ENCODE data around the gene THRA. TPM values are rescaled to one million over a fixed set of nuclear protein-coding genes. Genes with fewer than 3 reads are reported as not detected.

Gene THRA
- total and polyA plus RNA-seq, 2 donors (not counting 3 experiments of a cell fraction or from before 2014, with no cell fraction given): 17.4 to 29.6 TPM

DNA sequence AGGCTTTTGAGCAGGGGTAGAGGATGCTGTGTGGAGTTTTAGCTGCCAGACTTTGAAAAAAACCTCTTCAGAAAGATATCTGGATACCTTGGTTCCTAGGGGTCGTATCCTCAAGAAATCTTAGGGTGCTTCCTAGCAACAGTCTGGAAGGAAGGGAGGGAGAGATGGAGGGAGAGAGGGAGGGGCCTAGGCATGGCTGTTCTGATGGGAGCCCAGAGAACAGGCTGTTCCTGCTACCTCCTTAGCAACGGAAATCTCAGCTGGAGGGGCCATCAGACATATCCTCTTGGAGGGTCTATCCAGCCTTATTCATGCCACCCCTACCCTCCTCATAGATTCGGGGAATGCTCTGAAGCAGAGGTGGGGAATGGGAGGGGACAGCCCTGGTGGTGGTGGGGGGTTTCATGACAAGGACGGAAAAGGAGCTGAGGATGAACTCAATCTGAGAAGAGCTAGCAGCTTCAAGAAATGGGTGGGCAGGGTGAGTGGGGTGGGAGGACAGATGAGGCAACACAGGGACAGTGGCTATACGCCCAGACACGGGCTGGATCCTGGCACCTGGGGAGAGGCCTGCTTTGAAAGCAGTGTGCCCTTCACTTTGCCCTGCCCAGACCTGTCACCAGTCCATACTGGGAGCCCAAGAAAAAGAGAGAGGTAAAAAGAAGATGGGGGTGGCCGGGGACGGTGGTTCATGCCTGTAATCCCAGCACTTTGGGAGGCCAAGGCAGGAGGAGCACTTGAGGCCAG, 2.9 kb upstream of the THRA start:
- CTCF ChIA-PET: interaction anchor here (1.0 to 3.1 kb wide), 8 partner anchors 10 to 54 kb away, joined by 3 to 23 read pairs (median 6); no protein-coding TSS in a partner anchor
- H3K4me3 ChIP-seq (replicated peaks in 1 of 3; ENCODE audit: insufficient read depth in 1 of 3, low read depth in 1 of 3, low read length in 3 of 3): no peak overlapping the region
- POLR2A ChIA-PET: no interaction called here
- no peak overlapping the region for H3K4me2 ChIP-seq (ENCODE audit: insufficient read depth, low read length)
- H3K9me3 ChIP-seq (replicated peaks; ENCODE audit: control insufficient read depth, insufficient read depth, low read length): no peaks in the 10 kb centered on the region
- BruUV-seq (replicated peaks): no TSS peak
- TF ChIP-seq, protein P1, sequence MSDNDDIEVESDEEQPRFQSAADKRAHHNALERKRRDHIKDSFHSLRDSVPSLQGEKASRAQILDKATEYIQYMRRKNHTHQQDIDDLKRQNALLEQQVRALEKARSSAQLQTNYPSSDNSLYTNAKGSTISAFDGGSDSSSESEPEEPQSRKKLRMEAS (IDR thresholded peaks at IDR 0.05; ENCODE audit: insufficient read depth, insufficient read length): no peak
- no peak overlapping the region for H3K9ac ChIP-seq (replicated peaks; ENCODE audit: extremely low read depth, insufficient read depth, low read length)
- no peaks in the 10 kb centered on the region for H3K36me3 ChIP-seq (ENCODE audit: control insufficient read depth in 2 of 2, extremely low read depth in 1 of 2, insufficient read depth in 2 of 2, low read length in 2 of 2)
- no peaks in the 10 kb centered on the region for H3K9me1 ChIP-seq (replicated peaks; ENCODE audit: control insufficient read depth, extremely low read depth, insufficient read depth, low read length)
- H3K27ac ChIP-seq (ENCODE audit: insufficient read depth, low read depth, low read length): no peak overlapping the region
- H4K20me1 ChIP-seq (replicated peaks; ENCODE audit: control insufficient read depth, extremely low read depth, insufficient read depth, low read length): no peaks in the 10 kb centered on the region
- intact Hi-C loops (cut with micrococcal nuclease): no loop called here
- peaks cover 11% of the 10 kb centered on the region for H3K4me1 ChIP-seq (ENCODE audit: control insufficient read depth, extremely low read depth, insufficient read depth, low read length)
- FAIRE-seq (no peak), DNase-seq (ENCODE audit: low read depth, low spot score) (no peak)
- peaks cover 0 to 3% of the 10 kb centered on the region in 2 experiments for H3K27me3 ChIP-seq (ENCODE audit: control insufficient read depth in 2 of 2, insufficient read depth in 2 of 2, low read length in 2 of 2)
- H2AFZ ChIP-seq (ENCODE audit: low read depth, low read length): no peak overlapping the region
- dilution Hi-C loops (cut with MboI; ENCODE audit: extremely low pct_ligation_motif_present, low sequenced_read_pairs): no loop called here
- no peaks in the 10 kb centered on the region for H3K79me2 ChIP-seq (ENCODE audit: control insufficient read depth, insufficient read depth, low read length)

DNA sequence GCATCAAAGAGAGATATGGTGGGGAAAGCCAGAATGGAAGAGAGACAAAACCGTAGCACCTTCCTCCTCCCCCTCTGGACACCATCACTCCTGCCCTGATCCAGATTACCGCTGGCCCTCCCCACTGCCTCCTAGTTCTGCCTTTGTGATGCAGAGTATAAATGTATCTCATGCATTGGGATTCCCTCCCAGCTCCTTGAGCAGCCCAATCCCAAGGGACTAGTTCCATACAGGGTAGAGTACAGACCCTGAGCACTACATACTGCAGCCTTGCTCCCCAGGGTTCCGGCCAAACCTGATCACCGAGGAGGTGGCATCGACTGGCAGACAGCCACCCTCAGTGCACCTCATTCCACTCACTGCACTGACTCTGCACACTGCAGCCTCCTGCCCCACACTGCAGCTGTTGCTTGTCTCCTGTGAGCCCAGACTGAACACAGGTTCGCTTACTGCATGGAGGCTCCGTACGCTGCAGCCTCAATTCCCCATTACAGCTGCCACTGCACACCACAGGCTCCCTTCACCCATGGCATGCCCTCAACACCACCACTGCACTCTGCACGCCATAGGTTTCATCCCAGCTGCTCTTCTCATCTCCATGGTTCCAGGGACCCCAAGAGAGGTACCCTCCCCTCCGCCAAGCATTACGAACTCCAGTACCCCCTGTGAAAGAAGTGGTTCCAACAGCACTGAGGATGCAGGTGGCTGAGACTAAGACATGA, 1.7 kb upstream of the THRA start:
- CTCF ChIA-PET: interaction anchor here (1.1 to 5.4 kb wide), 6 partner anchors 14 to 52 kb away, joined by 3 to 34 read pairs (median 6); no protein-coding TSS in a partner anchor
- BruUV-seq (replicated peaks): no TSS peak

More for the DNA sequence above, 1.7 kb upstream of the THRA start:
- Histone ChIP-seq H3K9me1 (replicated peaks; ENCODE audit: control insufficient read depth, extremely low read depth, insufficient read depth, low read length) (no peaks in the 10 kb centered on the region), H3K9ac (replicated peaks; ENCODE audit: extremely low read depth, insufficient read depth, low read length) (no peak overlapping the region), H3K27ac (ENCODE audit: insufficient read depth, low read depth, low read length) (no peak overlapping the region), H3K79me2 (ENCODE audit: control insufficient read depth, insufficient read depth, low read length) (no peaks in the 10 kb centered on the region), H3K9me3 (replicated peaks; ENCODE audit: control insufficient read depth, insufficient read depth, low read length) (no peaks in the 10 kb centered on the region), H3K4me2 (ENCODE audit: insufficient read depth, low read length) (no peak overlapping the region), H3K4me1 (ENCODE audit: control insufficient read depth, extremely low read depth, insufficient read depth, low read length) (peaks cover 16% of the 10 kb centered on the region), H3K4me3 (replicated peaks in 1 of 3; ENCODE audit: insufficient read depth in 1 of 3, low read depth in 1 of 3, low read length in 3 of 3) (no peak overlapping the region), H2AFZ (ENCODE audit: low read depth, low read length) (no peak overlapping the region), H3K27me3 (ENCODE audit: control insufficient read depth in 2 of 2, insufficient read depth in 2 of 2, low read length in 2 of 2) (peaks cover 0 to 3% of the 10 kb centered on the region in 2 experiments), H4K20me1 (replicated peaks; ENCODE audit: control insufficient read depth, extremely low read depth, insufficient read depth, low read length) (no peaks in the 10 kb centered on the region), H3K36me3 (ENCODE audit: control insufficient read depth in 2 of 2, extremely low read depth in 1 of 2, insufficient read depth in 2 of 2, low read length in 2 of 2) (no peaks in the 10 kb centered on the region)
- POLR2A ChIA-PET: no interaction called here
- no peak for TF ChIP-seq MYC (IDR thresholded peaks at IDR 0.05; ENCODE audit: low read depth, low read length)
- no peak for TF ChIP-seq EZH2 (IDR thresholded peaks at IDR 0.05; ENCODE audit: borderline replicate concordance, low read depth, low read length, severe bottlenecking)
- TF ChIP-seq, protein P2, sequence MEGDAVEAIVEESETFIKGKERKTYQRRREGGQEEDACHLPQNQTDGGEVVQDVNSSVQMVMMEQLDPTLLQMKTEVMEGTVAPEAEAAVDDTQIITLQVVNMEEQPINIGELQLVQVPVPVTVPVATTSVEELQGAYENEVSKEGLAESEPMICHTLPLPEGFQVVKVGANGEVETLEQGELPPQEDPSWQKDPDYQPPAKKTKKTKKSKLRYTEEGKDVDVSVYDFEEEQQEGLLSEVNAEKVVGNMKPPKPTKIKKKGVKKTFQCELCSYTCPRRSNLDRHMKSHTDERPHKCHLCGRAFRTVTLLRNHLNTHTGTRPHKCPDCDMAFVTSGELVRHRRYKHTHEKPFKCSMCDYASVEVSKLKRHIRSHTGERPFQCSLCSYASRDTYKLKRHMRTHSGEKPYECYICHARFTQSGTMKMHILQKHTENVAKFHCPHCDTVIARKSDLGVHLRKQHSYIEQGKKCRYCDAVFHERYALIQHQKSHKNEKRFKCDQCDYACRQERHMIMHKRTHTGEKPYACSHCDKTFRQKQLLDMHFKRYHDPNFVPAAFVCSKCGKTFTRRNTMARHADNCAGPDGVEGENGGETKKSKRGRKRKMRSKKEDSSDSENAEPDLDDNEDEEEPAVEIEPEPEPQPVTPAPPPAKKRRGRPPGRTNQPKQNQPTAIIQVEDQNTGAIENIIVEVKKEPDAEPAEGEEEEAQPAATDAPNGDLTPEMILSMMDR (IDR thresholded peaks at IDR 0.05; ENCODE audit: extremely low read depth in 1 of 2, insufficient read depth in 1 of 2, low read depth in 1 of 2, low read length in 2 of 2): no peak
- TF ChIP-seq, protein P1 (IDR thresholded peaks at IDR 0.05; ENCODE audit: insufficient read depth, insufficient read length): no peak
- TF ChIP-seq FOS (IDR thresholded peaks at IDR 0.05; ENCODE audit: borderline replicate concordance, insufficient read depth, low read length): no peak
- TF ChIP-seq POLR2AphosphoS5 (IDR thresholded peaks at IDR 0.05; ENCODE audit: insufficient read depth, low read depth, low read length): no peak
- TF ChIP-seq JUN (IDR thresholded peaks at IDR 0.05; ENCODE audit: borderline replicate concordance, insufficient read depth, insufficient read length, low read depth): no peak
- no peak for TF ChIP-seq GATA2 (IDR thresholded peaks at IDR 0.05; ENCODE audit: insufficient read depth, insufficient read length, low read depth, low read length)
- no peak for TF ChIP-seq POLR2A (IDR thresholded peaks at IDR 0.05; ENCODE audit: low read depth, low read length)
- intact Hi-C loops (cut with micrococcal nuclease): no loop called here
- DNase-seq (ENCODE audit: low read depth, low spot score) (no peak), FAIRE-seq (no peak)
- dilution Hi-C loops (cut with MboI; ENCODE audit: extremely low pct_ligation_motif_present, low sequenced_read_pairs): no loop called here

All from endothelial cell of umbilical vein (primary cell).